OCI-LY3 (cell line): ENCODE results near the gene VAMP7.

Source experiments
- EZH2phosphoT487 ChIP-seq: fragments of 200-600 bp; shearing (Covaris generic); IDR thresholded peaks from 2 replicates; pipeline ENCODE4 v1.6.1; 2018; ENCODE audit warnings: antibody characterized with exemption, mixed run types, low read depth
- TF ChIP-seq, protein P1 (sequence below): fragments of 200-600, 300-600 bp; sonication (generic); IDR thresholded peaks from 2 replicates; pipeline ENCODE4 v1.5.1; 2014; ENCODE audit warnings: antibody characterized with exemption, low read length, low read depth

DNA sequence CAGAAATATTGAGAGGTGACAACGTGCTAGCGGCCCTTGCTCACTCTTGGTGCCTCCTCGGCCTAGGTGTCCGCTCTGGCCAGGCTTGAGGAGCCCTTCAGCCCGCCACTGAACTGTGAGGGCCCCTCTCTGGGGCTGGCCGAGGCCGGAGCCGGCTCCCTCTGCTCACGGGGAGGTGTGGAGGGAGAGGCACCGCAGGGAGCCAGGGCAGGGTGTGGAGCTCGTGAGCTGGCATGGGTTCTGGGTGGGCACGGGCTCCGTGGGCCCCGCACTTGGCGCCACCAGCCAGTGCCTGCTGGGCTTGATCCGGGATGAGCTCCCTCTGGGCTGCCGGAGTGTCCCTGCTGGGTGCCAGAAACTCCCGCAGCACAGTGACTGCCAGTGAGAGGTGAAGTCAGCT lies 16.0 kb upstream of the VAMP7 start:
- TF ChIP-seq, protein P1, sequence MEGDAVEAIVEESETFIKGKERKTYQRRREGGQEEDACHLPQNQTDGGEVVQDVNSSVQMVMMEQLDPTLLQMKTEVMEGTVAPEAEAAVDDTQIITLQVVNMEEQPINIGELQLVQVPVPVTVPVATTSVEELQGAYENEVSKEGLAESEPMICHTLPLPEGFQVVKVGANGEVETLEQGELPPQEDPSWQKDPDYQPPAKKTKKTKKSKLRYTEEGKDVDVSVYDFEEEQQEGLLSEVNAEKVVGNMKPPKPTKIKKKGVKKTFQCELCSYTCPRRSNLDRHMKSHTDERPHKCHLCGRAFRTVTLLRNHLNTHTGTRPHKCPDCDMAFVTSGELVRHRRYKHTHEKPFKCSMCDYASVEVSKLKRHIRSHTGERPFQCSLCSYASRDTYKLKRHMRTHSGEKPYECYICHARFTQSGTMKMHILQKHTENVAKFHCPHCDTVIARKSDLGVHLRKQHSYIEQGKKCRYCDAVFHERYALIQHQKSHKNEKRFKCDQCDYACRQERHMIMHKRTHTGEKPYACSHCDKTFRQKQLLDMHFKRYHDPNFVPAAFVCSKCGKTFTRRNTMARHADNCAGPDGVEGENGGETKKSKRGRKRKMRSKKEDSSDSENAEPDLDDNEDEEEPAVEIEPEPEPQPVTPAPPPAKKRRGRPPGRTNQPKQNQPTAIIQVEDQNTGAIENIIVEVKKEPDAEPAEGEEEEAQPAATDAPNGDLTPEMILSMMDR = no peak
- TF ChIP-seq EZH2phosphoT487 = no peak
